Activated CD4-positive, alpha-beta memory T cell treated with anti-CD3 and anti-CD28 coated beads, Interleukin-2, amount 10 ng/mL, durations not matched to agents 7 days and 5 days (primary cell): ENCODE results near the gene HPCAL4. TPM values are rescaled to one million over a fixed set of nuclear protein-coding genes. Genes with fewer than 3 reads are reported as not detected.

Source experiments
- CTCF ChIA-PET: fragments of 350-600 bp; sonication (Branson Sonifier 250); formaldehyde crosslinking; loops from one replicate; lab custom pipeline; 2021; ENCODE audit warnings: antibody characterized with exemption, inconsistent platforms; lab: Charles Lee
- POLR2A ChIA-PET: fragments of 350-600 bp; sonication (Branson Sonifier 250); formaldehyde crosslinking; loops from one replicate; lab custom pipeline; 2021; ENCODE audit warnings: antibody characterized with exemption; lab: Charles Lee
- DNase-seq: peaks from one replicate; pipeline ENCODE4 v3.0.0-alpha.2; 2020
- H3K27ac Mint-ChIP-seq: one replicate; pipeline ENCODE4 v1.8.0; 2021; ENCODE audit warnings: mild to moderate bottlenecking, mixed read lengths
- H3K27me3 Mint-ChIP-seq: one replicate; pipeline ENCODE4 v1.8.0; 2021; ENCODE audit warnings: mixed read lengths
- H3K36me3 Mint-ChIP-seq: one replicate; pipeline ENCODE4 v1.8.0; 2021; ENCODE audit warnings: low read depth, mixed read lengths
- H3K4me1 Mint-ChIP-seq: one replicate; pipeline ENCODE4 v1.8.0; 2021; ENCODE audit warnings: mixed read lengths
- H3K4me3 Mint-ChIP-seq: one replicate; pipeline ENCODE4 v1.8.0; 2021; ENCODE audit warnings: mild to moderate bottlenecking, mixed read lengths
- H3K9me3 Mint-ChIP-seq: one replicate; pipeline ENCODE4 v1.8.0; 2021; ENCODE audit warnings: mixed read lengths
- total RNA-seq, 2 experiments: library from RNA; stranded (reverse); gene quantifications; one replicate each; pipeline ENCODE4 v1.2.3, GENCODE V29; 2021

The HPCAL4 gene
- total RNA-seq, 2 experiments from 2014 or later = 2.4 to 2.6 TPM

GRCh38 chr1:39645411-39646043 is 45.7 kb downstream of the HPCAL4 start:
- DNase-seq = no peak
- Mint-ChIP-seq H3K36me3 (no peaks in the 10 kb centered on the region), H3K27me3 (peaks cover 9% of the 10 kb centered on the region), H3K9me3 (no peaks in the 10 kb centered on the region), H3K27ac (no peak overlapping the region), H3K4me3 (no peak overlapping the region), H3K4me1 (no peaks in the 10 kb centered on the region)
- ChIA-PET CTCF (interaction anchor here (3.1 to 4.6 kb wide), 2 partner anchors 13 to 39 kb away, joined by 17 to 26 read pairs; no protein-coding TSS in a partner anchor), POLR2A (no interaction called here)

- ChIA-PET POLR2A (no interaction called here), CTCF (interaction anchor here (2.1 kb wide), 1 partner anchor 15 kb away, joined by 8 read pairs; no protein-coding TSS in a partner anchor)
- peaks cover 2% of the 10 kb centered on the region for H3K4me1 Mint-ChIP-seq
- no peak overlapping the region for H3K27ac Mint-ChIP-seq
- H3K9me3 Mint-ChIP-seq = no peaks in the 10 kb centered on the region
- no peak for DNase-seq
- no peak overlapping the region for H3K4me3 Mint-ChIP-seq
- H3K27me3 Mint-ChIP-seq = peaks cover 15% of the 10 kb centered on the region
- no peaks in the 10 kb centered on the region for H3K36me3 Mint-ChIP-seq
Observed at GRCh38 chr1:39643705-39644104, 47.5 kb downstream of the HPCAL4 start.

- H3K36me3 Mint-ChIP-seq = no peaks in the 10 kb centered on the region
Observed at GRCh38 chr1:39642796-39643195, 48.4 kb downstream of the HPCAL4 start.

GRCh38 chr1:39640861-39641260 is 50.4 kb downstream of the HPCAL4 start:
- no peaks in the 10 kb centered on the region for H3K9me3 Mint-ChIP-seq
- H3K4me3 Mint-ChIP-seq = no peak overlapping the region
- no peaks in the 10 kb centered on the region for H3K36me3 Mint-ChIP-seq
- peaks cover 2% of the 10 kb centered on the region for H3K4me1 Mint-ChIP-seq
- ChIA-PET POLR2A (no interaction called here), CTCF (interaction anchor here (0.9 to 1.9 kb wide), 3 partner anchors 13 to 35 kb away, joined by 3 to 10 read pairs (median 10); no protein-coding TSS in a partner anchor)
- DNase-seq = no peak
- H3K27me3 Mint-ChIP-seq = peaks cover 41% of the 10 kb centered on the region
- no peak overlapping the region for H3K27ac Mint-ChIP-seq

More at GRCh38 chr1:39642796-39643195, 48.4 kb downstream of the HPCAL4 start:
- H3K4me1 Mint-ChIP-seq = peaks cover 2% of the 10 kb centered on the region
- no peaks in the 10 kb centered on the region for H3K9me3 Mint-ChIP-seq
- no peak overlapping the region for H3K27ac Mint-ChIP-seq
- no peak overlapping the region for H3K4me3 Mint-ChIP-seq
- ChIA-PET CTCF (interaction anchor here (1.9 to 2.1 kb wide), 2 partner anchors 15 to 37 kb away, joined by 8 to 10 read pairs; no protein-coding TSS in a partner anchor), POLR2A (no interaction called here)
- H3K27me3 Mint-ChIP-seq = peaks cover 24% of the 10 kb centered on the region
- DNase-seq = no peak

GRCh38 chr1:39639305-39640130 is 51.7 kb downstream of the HPCAL4 start, which contains the start of gene HEYL:
TSS of gene HEYL (minus strand) at chr1:39639643. CDS start at chr1:39639625, 18 bp downstream.
- peaks cover 2% of the 10 kb centered on the region for H3K4me1 Mint-ChIP-seq
- ChIA-PET CTCF (interaction anchor here (1.1 to 1.7 kb wide), 2 partner anchors 18 to 31 kb away, joined by 4 read pairs; no protein-coding TSS in a partner anchor), POLR2A (no interaction called here)
- H3K4me3 Mint-ChIP-seq = peak within 1 kb of the TSS; percentile 52
- H3K36me3 Mint-ChIP-seq = no peaks in the 10 kb centered on the region
- peak; percentile 68 for DNase-seq
- peaks cover 50% of the 10 kb centered on the region for H3K27me3 Mint-ChIP-seq
- H3K9me3 Mint-ChIP-seq = no peaks in the 10 kb centered on the region
- no peak within 1 kb of the TSS for H3K27ac Mint-ChIP-seq

- ChIA-PET POLR2A (no interaction called here), CTCF (interaction anchor here (1.1 to 1.7 kb wide), 2 partner anchors 19 to 31 kb away, joined by 4 read pairs; no protein-coding TSS in a partner anchor)
- H3K4me3 Mint-ChIP-seq = peak overlapping the region; percentile 37
- no peaks in the 10 kb centered on the region for H3K9me3 Mint-ChIP-seq
- no peak overlapping the region for H3K27ac Mint-ChIP-seq
- H3K27me3 Mint-ChIP-seq = peaks cover 53% of the 10 kb centered on the region
- DNase-seq = no peak
- no peaks in the 10 kb centered on the region for H3K36me3 Mint-ChIP-seq
- H3K4me1 Mint-ChIP-seq = peaks cover 2% of the 10 kb centered on the region
Observed at GRCh38 chr1:39638965-39639304, 52.3 kb downstream of the HPCAL4 start.

GRCh38 chr1:39637361-39637760 is 53.9 kb downstream of the HPCAL4 start:
- POLR2A ChIA-PET = no interaction called here
- no peaks in the 10 kb centered on the region for H3K9me3 Mint-ChIP-seq
- H3K4me3 Mint-ChIP-seq = no peak overlapping the region
- CTCF ChIA-PET = interaction anchor here (1.2 kb wide), 1 partner anchor 31 kb away, joined by 3 read pairs; no protein-coding TSS in a partner anchor
- DNase-seq = no peak
- H3K36me3 Mint-ChIP-seq = no peaks in the 10 kb centered on the region
- peaks cover 2% of the 10 kb centered on the region for H3K4me1 Mint-ChIP-seq
- H3K27ac Mint-ChIP-seq = no peak overlapping the region
- H3K27me3 Mint-ChIP-seq = peaks cover 60% of the 10 kb centered on the region

- H3K9me3 Mint-ChIP-seq = no peaks in the 10 kb centered on the region
- ChIA-PET POLR2A (no interaction called here), CTCF (interaction anchor here (0.9 kb wide), 1 partner anchor 18 kb away, joined by 3 read pairs; no protein-coding TSS in a partner anchor)
- H3K36me3 Mint-ChIP-seq = no peaks in the 10 kb centered on the region
- peaks cover 56% of the 10 kb centered on the region for H3K27me3 Mint-ChIP-seq
- H3K27ac Mint-ChIP-seq = no peak overlapping the region
- no peak for DNase-seq
- no peak overlapping the region for H3K4me3 Mint-ChIP-seq
- peaks cover 7% of the 10 kb centered on the region for H3K4me1 Mint-ChIP-seq
Observed at GRCh38 chr1:39635871-39636210, 55.4 kb downstream of the HPCAL4 start.

- H3K27ac Mint-ChIP-seq = no peak overlapping the region
- H3K9me3 Mint-ChIP-seq = no peaks in the 10 kb centered on the region
- DNase-seq = no peak
- H3K36me3 Mint-ChIP-seq = no peaks in the 10 kb centered on the region
- ChIA-PET CTCF (interaction anchor here (0.9 to 1.2 kb wide), 3 partner anchors 18 to 29 kb away, joined by 3 to 6 read pairs (median 4); no protein-coding TSS in a partner anchor), POLR2A (no interaction called here)
- peaks cover 54% of the 10 kb centered on the region for H3K27me3 Mint-ChIP-seq
- H3K4me1 Mint-ChIP-seq = peaks cover 7% of the 10 kb centered on the region
- H3K4me3 Mint-ChIP-seq = no peak overlapping the region
Observed at GRCh38 chr1:39635205-39635870, 55.9 kb downstream of the HPCAL4 start.

- no peaks in the 10 kb centered on the region for H3K9me3 Mint-ChIP-seq
- no peak overlapping the region for H3K27ac Mint-ChIP-seq
- no peak overlapping the region for H3K4me3 Mint-ChIP-seq
- H3K27me3 Mint-ChIP-seq = peaks cover 49% of the 10 kb centered on the region
- POLR2A ChIA-PET = no interaction called here
- no peaks in the 10 kb centered on the region for H3K36me3 Mint-ChIP-seq
- peaks cover 5% of the 10 kb centered on the region for H3K4me1 Mint-ChIP-seq
- CTCF ChIA-PET = interaction anchor here (0.7 kb wide), 1 partner anchor 28 kb away, joined by 3 read pairs; no protein-coding TSS in a partner anchor
- no peak for DNase-seq
Observed at GRCh38 chr1:39633422-39633821, 57.8 kb downstream of the HPCAL4 start.

- no peaks in the 10 kb centered on the region for H3K9me3 Mint-ChIP-seq
- POLR2A ChIA-PET = no interaction called here
- peaks cover 43% of the 10 kb centered on the region for H3K27me3 Mint-ChIP-seq
- H3K4me1 Mint-ChIP-seq = peaks cover 5% of the 10 kb centered on the region
- H3K27ac Mint-ChIP-seq = no peak overlapping the region
- no peak for DNase-seq
- H3K36me3 Mint-ChIP-seq = no peaks in the 10 kb centered on the region
- CTCF ChIA-PET = interaction anchor here (0.7 to 2.9 kb wide), 3 partner anchors 25 to 28 kb away, joined by 3 to 8 read pairs (median 4); no protein-coding TSS in a partner anchor
- H3K4me3 Mint-ChIP-seq = no peak overlapping the region
Observed at GRCh38 chr1:39632682-39633417, 58.4 kb downstream of the HPCAL4 start.

- Mint-ChIP-seq H3K4me3 (no peak overlapping the region), H3K36me3 (no peaks in the 10 kb centered on the region), H3K4me1 (peaks cover 5% of the 10 kb centered on the region), H3K27me3 (peaks cover 38% of the 10 kb centered on the region), H3K9me3 (no peaks in the 10 kb centered on the region), H3K27ac (no peak overlapping the region)
- ChIA-PET POLR2A (interaction anchor here (0.6 kb wide), 1 partner anchor 1333 kb away, joined by 3 read pairs; no protein-coding TSS in a partner anchor), CTCF (interaction anchor here (1.5 to 2.9 kb wide), 2 partner anchors 26 kb away, joined by 4 to 8 read pairs; no protein-coding TSS in a partner anchor)
- DNase-seq = no peak
Observed at GRCh38 chr1:39632323-39632681, 58.9 kb downstream of the HPCAL4 start.
